Stimulated activated CD4-positive, alpha-beta T cell treated with anti-CD3 and anti-CD28 coated beads, Interleukin-1b, Interleukin-23, amount 100 ng/mL, for 48 hours (primary cell): Measurements from ENCODE around the gene VPS26A.
A peak's percentile ranks its signal among the peaks of the same experiment; 100 is the strongest.

Source experiments
- DNase-seq: peaks from one replicate; pipeline ENCODE4 v3.0.0-alpha.2; 2020

VPS26A gene

DNA sequence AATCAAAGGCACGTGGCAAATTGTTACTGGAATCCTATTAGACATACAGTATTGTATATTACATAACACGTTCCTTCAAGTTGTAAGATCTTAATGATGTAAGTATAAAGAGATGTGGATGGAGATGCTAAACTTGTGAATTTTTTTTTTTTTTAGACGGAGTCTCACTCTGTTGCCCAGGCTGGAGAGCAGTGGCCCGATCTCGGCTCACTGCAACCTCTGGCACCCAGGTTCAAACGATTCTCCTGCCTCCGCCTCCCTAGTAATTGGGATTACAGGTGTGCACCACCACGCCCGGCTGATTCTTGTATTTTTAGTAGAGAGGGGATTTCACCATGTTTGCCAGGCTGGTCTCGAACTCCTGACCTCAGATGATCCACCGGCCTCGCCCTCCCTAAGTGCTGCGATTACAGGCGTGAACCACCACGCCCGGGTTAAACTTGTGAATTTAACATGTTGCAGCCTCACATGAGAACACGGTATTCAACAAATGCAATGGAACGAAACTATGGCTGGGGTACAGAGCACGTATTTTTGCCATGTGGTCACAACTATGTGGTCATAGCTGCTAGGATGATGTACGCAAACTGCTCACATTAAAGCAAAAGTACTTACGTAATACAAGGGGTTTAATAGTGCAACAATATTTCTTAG is 55.2 kb downstream of the VPS26A start:
- DNase-seq = peak; percentile 30

DNA sequence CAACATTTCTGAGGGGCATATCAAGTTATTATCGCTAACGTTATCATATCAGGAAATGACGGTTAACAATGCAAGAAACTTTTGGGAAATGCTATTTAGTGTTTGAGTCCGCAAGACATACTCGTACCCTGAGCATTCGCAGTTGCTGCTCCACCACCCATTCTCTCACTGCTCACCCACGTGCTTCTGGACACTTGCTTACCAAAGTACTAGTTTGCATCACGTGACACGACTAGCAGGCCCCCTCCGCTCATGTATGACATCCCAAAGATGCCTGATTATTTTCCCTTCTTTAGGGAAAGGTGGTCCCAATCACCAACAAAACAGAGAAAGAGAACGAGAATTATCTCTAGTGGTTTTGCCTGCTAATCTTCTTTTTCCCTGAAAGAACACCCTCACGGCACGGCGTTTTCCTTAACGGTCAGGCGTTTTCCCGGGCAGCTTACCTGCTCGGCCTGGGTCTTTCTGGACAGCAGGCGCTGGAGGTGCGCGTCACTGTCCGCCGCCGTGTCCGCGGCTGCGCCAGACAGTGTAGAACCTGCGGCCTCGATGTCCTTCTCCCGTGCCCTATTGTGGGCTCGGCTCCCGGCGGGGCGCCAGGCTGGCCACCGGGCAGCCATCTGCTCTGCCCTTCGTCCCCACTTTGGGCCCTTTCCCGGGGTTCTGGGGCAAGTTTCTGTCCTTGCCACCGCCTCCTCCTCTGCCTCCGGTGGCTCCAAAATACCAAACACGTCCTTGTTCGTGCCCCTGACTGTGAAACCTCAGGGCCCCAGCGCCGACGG is 56.0 kb downstream of the VPS26A start, which contains the start of gene SUPV3L1:
Gene SUPV3L1, plus strand, starts transcription at position 492 of the 782 bp plus-strand sequence. Its CDS starts 58 bp downstream, at position 550.
- DNase-seq = peak; percentile 90

DNA sequence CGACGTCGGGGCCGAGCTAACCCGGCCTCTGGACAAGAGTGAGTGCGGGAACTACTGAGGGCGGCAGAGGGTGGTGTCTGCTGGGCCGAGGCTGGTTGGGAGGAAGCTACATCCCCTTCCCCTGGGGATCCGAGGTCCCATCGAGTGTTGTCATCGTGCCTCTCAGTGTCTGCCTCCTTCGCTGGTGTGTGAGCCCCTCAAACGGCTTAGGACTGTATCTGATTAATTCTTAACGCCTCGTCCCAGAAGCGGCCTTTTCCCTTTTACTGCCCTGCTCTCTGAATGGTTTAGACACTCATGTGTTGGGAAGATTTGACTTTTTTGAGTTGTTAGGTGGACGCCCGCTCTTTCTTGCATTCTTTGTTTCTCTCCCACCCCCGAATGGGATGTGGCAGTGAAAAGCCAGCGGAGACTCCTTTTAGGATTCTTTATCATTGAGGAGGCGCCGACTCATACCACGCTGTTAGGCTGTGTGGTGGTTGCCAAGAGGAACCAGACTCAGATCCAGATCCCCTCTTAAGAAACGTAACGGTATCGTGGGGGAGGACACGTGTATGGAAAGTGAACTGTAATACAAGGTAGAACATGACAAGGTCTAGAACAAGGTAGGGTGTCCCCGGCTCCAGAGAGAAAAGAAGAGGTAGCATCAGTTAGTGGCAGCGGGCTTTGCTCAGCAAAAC is 56.7 kb downstream of the VPS26A start:
- DNase-seq = peak; percentile 49

DNA sequence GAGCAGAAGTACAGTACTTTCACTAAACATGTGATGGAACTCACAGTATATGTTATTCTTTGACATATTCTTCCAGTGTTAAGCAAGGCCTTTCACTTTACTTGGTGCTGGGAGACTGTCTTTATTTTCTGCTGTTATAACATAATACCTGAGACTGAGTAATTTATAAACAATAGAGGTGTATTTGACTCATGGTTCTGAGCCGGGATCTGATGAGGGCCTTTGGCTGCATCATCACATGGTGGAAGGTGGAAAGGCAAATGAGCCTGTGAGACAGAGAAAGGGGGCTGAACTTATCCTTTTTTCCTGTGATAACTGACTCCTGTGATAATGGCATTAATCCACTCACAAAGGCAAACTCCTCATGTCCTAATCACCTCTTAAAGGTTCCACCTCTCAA is 57.5 kb downstream of the VPS26A start:
- DNase-seq = peak; percentile 4

DNA sequence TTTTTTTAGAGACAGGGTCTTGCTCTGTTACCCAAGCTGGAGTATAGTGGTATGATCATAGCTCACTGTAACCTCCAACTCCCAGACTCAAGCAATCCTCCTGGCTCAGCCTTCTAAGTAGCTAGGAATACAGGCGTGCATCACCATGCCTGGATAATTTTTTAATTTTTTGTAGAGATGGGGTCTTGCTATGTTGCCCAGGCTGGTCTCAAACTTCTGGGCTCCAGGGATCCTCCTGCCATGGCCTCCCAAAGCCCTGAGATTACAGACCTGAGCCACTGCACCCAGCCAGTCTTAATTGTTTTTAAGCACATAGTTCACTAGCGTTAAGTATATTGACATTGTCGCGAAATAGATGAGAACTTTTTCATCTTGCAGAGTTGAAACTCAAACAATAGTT is 58.0 kb downstream of the VPS26A start:
- no peak for DNase-seq

DNA sequence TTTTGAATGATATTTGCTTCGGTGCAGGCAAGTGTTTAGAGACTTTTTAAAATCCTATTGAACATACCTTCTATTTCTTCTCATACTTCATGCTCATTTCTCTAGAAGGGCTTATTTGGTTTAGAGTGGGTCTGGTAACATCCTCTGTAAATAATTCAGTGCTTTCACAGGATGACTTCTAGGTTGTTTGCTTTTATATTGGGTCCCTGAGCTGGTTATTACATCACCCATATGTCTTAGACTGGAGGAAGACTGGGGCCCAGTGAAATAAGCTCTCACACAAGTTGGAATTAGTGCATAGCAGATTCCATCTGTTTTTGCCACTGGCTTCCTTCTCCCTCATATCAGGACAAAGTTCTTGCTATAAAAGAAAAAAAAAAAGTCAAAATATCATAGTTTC is 62.5 kb downstream of the VPS26A start:
- no peak for DNase-seq

DNA sequence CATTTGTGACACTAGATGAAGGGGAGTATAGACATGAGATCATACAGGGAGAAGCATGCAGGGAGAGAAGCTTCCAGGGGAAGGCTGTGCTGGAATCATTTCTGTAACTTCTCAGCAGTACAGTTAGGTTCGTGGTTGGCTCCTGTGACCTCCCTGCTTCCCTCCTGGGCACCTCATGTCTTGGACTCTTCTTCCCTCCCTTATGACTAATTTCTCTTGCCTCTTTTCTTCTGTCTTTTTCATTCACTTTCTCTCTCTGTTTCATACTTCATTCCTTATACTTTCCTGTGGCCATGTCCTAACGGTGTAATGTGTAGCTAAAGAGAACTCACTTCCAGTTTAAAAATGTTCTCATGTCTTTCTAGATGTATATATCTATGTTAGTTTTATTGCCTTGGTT is 77.1 kb downstream of the VPS26A start:
- no peak for DNase-seq

DNA sequence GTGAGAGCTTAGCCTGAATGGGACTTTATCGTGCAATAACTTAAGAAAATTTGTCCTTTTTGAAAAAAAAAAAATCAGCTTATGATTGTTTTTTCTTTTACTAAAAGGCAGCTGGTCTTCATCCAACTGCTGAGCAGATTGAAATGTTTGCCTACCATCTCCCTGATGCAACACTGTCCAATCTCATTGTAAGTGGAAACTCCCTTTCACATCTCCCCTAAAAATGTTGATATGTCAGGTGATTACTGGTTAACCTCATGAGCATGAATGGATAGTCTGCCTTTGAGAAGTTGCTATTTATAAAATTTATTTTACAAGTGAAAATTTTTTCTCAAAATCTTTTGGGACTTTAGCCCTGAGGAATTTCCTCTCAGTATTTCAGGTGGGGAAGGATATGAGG is 78.4 kb downstream of the VPS26A start:
- DNase-seq = no peak

DNA sequence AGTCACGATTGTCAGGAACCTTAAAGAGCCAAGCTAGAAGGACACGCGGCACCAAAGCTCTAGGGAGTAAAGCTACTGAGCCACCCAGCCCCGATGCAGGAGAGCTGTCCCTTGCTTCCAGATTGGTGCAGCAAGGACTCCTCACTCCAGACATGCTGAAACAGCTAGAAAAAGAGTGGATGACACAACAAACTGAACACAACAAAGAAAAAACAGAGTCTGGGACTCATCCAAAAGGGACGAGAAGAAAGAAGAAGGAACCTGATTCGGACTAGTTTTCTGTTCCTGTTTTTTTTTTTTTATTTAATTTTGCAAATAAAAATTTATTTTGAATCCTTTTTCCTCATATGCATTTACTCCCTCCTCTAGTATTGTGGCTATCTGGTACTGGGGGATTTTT is 84.8 kb downstream of the VPS26A start:
- DNase-seq = no peak

DNA sequence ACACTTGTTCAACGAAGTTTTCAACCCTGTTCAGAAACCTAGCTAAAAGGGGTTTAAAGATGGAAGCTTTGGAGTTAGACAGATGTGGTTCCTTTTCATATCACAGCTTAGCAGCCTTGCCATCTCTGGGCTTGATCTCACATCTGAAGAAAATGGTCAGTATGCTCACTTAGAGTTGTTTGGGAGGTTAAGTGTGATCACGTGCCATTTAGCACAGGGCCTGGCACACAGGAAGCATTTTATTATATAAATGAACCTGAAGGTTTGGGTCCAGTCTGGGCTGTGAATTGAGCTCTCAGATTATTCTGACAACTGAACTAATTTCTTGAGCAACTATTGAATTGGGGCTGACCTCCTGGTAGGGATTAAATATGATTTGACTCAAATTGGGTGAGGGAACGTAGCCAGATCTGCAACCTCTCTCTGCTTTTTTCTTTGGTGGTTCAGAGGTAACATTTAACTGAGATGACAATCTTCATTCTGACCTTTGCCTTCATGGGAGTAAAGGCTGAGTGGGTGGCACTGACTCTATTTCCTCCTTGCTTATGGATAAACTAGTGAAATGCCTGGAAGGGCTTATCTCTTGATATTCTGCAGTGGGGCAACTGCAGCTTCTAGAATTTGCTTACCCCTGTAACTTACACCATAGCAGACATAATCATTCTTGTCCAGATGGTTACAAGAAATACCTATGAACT is 86.0 kb downstream of the VPS26A start:
- no peak for DNase-seq

DNA sequence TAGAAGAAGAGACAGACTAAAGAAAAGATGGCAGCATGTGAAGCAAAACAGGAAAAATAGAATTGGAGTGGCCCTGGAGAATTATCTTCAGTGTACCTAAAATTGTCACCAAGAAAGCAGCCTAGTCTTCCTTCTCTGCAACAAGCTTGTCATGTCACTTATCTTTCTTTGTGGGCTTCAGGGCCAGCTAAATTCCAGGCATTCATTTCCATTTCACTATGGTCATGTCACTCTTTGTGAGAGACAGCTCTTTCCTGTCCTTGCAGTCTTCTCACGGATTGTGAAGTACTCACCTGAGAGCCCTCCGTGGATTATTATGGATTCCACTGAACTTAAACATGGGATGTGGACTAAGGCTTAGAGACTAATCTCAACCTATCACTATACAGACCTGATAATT is 87.1 kb downstream of the VPS26A start:
- no peak for DNase-seq

DNA sequence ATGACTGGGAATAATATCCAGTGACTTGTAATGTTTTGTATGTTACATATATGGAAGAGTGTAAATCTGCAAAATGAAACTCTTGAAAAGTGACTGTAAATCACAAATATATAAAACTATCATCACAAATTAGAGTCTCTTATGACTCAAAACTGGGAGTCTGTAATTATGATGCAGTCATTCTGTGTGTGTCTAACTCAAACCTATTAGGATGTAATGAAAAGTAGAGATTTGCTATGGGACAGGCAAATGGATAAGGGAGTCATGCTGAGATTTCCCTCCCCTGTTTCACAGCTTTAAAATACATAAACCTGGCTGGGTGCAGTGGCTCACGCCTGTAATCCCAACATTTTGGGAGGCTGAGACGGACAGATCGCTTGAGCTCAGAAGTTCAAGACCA is 87.5 kb downstream of the VPS26A start:
- DNase-seq = no peak

DNA sequence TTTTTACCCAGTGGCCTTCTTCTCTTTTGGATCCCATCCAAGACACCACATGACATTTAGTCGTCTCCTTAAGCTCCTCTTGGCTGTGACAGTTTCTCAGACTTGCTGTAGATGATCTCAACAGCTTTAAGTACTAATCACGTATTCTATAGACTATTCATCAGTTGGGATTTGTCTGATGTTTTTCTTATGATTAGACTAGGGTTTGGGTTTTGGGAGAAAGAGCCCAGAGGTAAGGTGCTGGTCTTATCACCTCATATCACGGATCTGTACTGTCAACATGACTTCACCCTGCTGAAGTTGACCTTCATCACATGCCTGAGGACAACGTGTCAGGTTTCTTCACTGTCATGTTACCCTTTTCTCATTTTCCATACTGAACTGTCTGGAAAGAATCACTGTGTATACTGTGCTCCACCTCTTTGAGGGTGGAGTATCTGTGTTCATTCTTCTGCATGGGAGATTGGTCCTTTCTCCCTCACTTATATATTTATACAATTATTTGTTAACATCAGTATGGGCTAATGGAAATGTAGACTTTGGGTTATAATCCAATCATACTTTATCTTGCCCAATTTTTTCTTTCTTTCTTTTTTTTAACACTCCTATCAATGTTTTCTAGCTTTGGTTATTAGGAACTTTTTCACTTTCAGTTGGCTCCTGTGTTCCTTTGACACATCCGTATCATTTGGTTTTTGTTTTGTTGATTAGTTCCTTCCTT is 89.8 kb downstream of the VPS26A start:
- no peak for DNase-seq

DNA sequence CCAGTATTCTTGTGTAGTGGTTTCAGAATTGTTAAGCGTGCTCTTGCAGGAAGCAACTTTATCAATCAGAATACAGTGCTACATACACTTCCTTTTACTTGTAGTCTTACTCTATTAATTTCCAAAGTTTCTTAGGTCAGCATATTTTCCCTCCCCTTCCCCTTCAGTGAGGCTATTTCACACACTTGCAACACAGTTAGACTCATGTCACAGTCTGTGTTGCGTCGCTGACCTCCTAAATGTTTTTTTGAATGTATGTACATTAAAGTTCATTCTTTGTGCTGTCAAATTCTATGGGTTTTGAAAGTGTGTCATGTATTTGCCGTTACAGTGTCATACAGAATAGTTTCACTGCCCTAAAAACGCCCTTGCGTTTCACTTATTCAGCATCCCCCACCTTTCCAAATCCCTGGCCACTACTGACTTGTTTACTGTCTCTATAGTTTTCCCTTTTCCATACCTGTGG is 90.7 kb downstream of the VPS26A start:
- DNase-seq = no peak

DNA sequence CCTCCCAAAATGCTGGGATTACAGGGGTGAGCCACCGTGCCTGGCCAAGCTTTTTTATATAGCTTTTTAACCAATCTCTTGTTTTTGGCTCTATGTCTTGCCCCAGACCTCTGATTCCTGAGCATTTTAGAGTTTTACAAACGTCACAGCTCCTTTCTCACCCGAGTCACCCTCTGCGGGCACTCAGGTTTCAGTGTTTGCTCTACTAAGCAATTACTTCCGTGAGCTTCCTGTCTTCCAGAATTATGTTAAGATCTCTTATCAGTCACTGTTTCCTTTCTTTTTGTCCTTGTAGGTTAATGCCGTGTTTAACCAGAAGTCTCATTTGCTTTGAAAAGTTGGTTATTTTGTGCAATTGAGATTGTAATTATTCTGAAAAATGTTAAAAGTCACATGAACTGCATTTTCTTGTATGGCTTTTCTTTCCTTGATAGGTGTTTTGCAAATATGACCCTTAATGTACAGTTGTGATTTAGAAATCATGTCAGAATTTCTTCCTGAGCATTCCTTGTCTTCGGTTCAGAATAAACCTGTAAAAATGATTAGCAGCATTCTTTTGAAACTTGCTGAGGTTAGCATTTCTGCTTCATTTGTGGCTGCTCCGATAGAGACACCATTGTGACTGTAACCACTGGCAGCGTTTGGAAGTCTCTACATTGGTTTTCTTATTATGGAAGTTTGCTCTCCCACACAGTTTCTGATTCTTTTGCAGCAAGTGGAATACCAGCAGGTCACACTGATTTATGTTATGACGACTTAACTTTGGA is 91.6 kb downstream of the VPS26A start:
- peak; percentile 19 for DNase-seq

DNA sequence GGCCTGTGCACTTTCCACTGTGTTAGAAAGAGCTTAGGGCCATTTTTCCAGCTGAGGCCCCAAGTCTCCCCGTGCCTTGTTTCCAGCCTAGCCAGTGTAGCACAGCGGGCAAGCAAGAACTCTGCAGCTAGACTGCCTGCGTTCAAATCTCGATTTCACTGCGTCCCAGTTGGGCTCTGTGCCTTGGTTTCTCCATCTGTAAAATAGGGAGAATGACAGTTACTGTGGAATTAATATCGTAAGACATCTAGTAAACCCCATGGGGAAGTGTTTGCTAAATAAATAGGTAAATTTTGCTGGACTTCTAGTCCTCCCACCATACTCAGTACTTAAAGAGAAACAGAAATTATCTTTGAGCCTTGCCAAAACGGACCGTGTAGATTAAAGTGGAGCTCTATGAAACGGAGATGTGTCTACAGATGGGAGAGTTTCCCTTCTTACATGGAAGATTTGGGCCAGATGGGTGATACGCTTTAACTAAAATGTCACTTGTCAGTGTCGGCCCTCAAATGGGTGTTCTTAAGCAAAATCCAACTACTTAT is 92.7 kb downstream of the VPS26A start:
- DNase-seq = no peak

DNA sequence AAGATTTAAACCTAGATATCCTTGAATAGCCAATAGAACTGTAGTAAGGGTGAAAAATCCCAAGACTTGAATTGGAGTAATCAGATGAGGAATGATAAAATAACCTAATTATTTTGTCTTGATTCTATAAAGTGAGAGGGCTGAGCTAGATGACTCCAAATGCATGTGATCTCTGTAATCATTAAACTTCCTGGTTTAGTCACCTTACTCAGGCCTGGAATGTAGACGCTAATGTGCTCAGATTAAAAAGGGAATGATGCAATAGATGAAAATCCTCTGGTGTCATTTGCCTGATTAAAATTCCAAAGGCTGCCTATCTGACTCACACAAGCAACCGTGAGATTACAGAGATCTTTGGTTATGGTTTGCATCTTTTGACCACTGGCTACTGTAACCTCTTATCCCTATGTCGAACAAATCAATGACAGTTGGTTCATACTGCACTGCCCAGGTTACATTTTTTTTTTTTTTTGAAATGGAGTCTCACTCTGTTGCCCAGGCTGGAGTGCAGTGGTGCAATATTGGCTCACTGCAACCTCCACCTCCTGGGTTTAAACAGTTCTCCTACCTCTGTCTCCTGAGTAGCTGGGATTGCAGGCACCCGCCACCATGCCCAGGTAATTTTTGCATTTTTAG is 93.3 kb downstream of the VPS26A start:
- DNase-seq = no peak

DNA sequence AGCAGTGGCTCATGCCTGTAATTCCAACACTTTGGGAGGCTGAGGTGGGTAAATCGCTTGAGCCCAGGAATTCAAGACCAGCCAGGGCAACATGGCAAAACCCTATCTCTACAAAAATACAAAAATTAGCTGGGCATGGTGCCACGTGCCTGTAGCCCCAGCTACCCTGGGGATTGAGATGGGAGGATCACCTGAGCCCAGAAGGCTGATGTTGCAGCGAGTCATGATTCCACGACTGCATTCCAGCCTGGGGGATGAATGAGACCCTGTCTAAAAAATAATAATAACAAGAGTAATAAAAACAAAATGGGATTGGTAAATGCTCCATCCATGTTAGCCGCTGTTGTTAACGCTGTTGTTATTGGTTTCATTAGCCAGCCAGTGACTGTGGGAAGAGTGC is 94.9 kb downstream of the VPS26A start:
- no peak for DNase-seq

DNA sequence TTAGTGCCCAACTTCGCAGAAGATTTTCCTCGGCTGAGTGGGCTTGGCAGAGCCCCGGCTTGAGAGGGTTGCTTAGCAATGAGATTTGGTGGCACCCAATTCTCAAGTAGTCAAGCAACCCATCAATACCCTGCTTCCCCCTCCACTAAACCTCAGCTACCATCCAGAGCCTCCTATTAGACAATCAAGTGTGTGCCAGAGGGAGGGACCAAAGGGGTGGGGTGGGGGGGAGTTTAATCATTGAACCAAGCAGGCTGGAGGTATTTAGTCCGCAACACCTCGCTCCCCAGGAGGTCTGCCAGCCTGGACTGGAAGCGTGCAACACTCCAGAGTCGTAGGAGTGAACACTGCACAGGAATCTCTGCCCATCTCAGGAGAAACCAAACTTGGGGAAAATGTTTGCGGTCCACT is 96.1 kb downstream of the VPS26A start, which contains the start of gene HKDC1:
Gene HKDC1, plus strand, starts transcription at position 292 of the 411 bp plus-strand sequence. Its CDS starts 104 bp downstream, at position 396.
- no peak for DNase-seq

DNA sequence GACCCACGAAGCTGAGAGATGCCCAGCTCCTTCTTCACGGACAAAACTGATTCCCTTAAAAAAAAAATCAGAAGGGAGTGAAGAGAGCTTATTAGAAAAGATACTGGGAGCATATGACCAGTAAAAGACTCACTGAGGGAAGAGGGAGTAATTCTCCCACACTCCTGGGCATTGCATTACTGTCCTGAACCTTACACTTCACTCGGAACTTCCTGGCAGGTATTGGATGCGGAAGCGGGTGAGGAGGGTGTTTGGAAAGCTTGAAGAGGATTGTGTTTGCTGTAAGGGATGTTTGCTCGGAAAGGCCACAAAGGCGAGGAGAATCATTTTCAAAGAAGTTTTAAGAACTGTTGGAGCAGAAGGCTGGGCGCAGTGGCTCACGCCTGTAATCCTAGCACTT is 96.5 kb downstream of the VPS26A start:
- DNase-seq = no peak
